GM21381 (cell line): ENCODE results near the gene MTOR.
"Not testable (repeated sequence)": the region's sequence is repeated elsewhere in the genome, so short reads cannot be mapped to it uniquely, and the experiment has no call there.

Source experiments
- ATAC-seq: cut with Tn5 transposase; IDR thresholded peaks from one replicate; pipeline ENCODE4 v1.9.1; 2021; ENCODE audit warnings: mild to moderate bottlenecking, moderate library complexity; ENCODE audit not compliant: unreplicated experiment

MTOR gene

GRCh38 chr1:11280719-11281376, 18.5 kb upstream of the MTOR start:
- ATAC-seq, result no peak

DNA sequence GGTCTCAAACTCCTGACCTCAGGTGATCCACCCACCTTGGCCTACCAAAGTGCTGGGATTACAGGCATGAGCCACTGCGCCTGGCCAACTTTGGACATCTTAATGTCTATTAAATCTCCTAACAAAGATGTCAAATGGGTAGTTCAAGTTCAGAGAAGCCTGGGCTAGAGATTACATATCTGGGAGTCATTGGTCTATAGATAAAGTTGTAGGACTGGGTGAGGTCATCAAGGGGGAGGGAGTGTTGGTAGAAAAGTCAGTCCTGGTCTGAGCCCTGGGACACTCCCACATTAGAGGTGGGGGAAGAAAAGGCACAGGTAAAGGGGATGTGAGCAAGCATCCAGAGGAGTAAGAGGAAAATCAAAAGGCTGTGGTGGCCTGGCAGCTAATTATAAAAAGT, 17.3 kb upstream of the MTOR start:
- ATAC-seq, result no peak

DNA sequence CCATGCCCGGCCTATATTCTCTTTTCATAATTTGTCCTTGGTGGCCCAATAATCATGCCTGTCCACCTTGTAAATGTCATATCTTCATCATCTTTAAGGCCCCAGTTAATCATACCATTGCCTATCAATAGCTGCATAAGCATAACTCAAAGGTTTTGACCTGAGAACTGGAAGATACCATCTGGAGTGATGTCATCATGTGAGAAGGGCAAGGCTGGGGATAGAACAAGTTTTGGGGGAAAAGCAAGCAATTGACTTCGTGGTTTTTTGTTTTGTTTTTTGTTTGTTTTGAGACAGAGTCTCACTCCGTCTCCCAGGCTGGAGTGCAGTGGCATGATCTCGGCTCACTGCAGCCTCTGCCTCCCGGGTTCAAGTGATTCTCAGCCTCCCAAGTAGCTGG, 16.8 kb upstream of the MTOR start:
- no peak for ATAC-seq

GRCh38 chr1:11273595-11274234, 11.4 kb upstream of the MTOR start:
- ATAC-seq, result peak; percentile 28

DNA sequence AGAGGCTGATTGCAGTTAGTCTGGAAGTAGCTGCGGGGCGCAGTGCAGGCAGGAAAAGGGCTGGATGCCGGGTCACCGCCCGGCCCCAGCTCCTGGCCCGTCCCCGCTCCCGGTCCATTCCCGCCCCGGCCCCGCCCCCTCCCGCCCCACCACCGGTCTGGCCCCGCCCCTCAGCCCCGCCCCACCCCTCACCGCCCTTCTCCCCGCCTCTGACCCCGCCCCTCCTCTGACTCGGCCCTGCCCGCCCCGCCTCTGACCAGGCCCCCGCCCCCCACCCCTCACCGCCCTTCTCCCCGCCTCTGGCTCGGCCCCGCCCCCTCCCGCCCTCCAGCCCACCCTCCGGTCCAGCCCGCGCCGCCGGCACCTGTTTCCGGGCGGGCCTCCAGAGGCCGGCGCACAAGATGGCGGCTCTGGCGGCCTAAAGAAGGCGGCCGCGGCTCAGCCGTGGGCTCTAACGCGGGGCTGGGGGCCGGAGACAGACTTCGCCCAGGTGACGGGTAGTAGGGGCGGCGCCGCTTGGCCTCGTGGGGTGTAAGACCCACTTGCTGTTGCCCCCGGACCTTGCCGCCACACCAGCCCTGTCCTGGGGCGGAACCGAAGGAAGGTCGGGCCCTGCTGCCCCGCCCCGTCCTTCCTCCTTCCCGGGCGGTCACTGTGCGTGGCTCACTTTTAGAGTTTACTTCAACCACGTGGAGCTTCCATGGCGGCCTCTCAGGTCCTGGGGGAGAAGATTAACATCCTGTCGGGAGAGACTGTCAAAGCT, 10.7 kb upstream of the MTOR start, which contains the start of gene UBIAD1:
UBIAD1 (plus strand) TSS at position 367 of the 763 bp plus-strand sequence; CDS start at position 701, 334 bp downstream.
- peak; percentile 83 for ATAC-seq

GRCh38 chr1:11272544-11272831, 10.1 kb upstream of the MTOR start:
- no peak for ATAC-seq

DNA sequence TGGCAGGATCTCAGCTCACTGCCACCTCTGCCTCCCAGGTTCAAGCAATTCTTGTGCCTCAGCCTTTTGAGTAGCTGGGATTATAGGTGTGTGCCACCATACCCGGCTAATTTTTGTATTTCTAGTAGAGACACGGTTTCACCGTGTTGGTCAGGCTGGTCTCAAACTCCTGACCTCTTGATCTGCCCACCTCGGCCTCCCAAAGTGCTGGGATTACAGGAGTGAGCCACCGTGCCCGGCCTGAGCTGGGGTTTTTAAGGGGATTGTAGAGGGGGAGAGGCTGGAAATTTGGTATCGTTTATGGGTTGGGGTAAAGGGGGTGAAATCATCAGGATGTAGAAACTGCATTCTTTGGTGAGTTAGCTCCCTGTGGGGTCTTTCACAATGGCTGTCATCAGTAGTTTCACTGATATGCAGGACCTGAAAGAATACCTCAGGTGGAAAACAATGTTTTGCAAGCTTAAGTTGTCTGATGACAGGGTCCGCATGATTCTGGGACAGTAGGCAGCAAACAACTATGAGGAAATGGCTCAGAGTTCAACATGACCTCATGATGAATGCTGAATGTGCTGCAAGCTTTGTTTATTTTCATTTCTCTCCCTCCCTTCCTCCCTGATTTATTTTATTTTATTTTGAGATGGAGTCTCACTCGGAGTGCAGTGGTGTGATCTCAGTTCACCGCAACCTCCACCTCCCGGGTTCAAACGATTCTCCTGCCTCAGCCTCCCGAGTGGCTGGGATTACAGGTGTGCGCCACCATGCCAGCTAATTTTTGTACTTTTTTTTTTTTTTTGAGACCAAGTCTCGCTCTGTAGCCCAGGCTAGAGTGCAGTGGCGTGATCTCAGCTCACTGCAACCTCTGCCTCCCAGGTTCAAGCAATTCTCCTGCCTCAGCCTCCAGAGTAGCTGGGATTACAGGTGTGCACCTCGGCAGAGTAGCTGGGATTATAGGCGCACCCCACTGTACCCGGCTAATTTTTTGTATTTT, 5.3 kb upstream of the MTOR start:
- not testable (repeated sequence) for ATAC-seq

GRCh38 chr1:11266268-11267074, 4.1 kb upstream of the MTOR start:
- no peak for ATAC-seq

- ATAC-seq, result no peak
Observed at GRCh38 chr1:11256299-11256698, 6.1 kb downstream of the MTOR start.

DNA sequence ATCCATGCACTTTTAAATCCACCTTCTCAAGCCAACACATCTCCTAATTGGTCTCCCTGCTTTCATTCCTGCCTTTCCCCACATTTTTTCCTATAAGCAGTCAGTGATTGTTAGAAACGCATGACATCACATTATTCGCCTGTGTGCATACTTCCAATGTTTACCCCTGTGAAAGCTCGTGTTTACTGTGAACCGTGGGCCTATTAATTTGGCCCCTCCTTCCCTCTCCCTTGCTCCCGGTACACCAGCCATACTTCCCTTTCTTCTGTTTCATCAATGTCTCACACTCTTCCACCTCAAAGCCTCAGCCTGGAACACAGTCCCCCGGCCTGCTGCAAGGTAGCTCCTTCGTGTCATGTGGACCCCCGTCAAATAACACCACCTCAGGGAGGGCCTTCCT, 9.1 kb downstream of the MTOR start:
- ATAC-seq, result no peak

DNA sequence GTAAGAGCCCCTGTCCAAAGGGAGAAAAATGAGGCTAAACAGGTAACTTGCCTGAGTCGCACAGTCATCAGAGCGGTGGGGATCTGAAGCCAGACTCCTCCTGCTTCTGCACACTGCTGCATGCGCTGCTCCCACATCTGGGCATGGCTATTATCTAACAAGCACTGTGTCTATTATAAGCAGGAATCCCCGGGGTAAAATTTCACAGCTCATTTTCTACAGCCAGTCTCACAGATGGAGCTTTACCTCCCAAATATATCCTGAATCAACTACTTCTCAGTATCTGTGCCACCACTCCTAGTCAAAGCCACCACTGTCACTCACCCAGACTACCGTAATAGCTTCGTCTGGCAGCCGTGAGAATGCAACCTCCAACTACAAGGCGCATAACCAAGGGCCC, 9.8 kb downstream of the MTOR start:
- no peak for ATAC-seq

- ATAC-seq, result no peak
Observed at GRCh38 chr1:11248169-11248568, 14.2 kb downstream of the MTOR start.

GRCh38 chr1:11245904-11246719, 16.2 kb downstream of the MTOR start:
- ATAC-seq, result no peak

DNA sequence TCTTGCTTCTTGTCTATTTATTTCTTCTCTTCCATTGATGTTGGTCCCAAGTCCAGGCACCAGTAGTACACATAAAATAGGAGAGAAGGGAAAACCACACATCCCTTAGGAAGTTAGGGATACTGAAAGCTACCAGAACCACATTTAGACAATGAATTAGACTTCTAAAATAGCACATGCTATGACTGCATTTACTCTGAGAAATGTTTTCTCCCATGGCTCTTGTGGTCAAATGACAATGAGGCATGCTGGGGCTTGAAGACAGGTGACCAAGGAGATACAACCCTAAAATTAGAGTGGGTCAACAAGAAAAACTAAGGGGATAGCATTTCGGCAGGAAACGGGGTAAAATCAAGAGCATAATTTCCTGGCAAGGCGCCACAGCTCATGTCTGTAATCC, 17.1 kb downstream of the MTOR start:
- no peak for ATAC-seq

- ATAC-seq, result no peak
Observed at GRCh38 chr1:11238311-11238710, 24.0 kb downstream of the MTOR start.

DNA sequence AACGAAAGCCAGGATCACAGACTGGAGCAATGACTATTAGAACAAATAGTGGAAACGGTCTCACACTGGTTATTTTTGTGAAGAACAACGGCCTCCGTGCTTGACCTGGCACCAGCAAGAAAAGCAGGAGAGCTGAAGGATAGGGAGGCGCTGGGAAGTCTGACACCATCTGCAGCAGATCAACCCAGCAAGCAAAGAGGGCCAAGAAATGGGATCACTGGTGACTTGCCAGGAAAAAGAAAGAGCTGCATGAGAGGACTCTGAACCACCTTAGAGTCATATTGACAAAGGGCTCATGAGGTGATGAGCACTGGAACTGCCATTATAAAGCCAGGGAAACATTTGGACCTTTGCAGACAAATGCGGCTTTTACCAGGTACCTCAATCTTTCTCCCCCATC, 25.0 kb downstream of the MTOR start:
- ATAC-seq, result no peak

DNA sequence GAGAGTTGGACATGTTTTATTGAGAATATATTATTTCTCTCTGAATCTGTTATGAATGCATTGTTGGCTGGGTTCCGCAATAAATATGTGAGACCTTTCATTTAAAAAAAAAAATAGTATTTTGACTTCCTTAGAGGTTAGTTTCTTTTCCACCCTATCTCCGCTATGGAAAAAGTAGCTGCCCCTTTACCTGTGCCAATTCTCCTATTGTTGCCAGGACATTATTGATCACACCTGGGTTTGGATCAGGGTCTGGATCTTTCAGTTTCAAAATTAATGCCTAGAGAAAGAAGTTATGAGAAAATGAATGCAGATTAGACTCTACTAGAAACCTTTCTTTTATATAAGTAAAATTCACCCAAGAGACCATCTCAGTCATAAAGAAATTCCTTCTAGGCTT, 29.1 kb downstream of the MTOR start:
- no peak for ATAC-seq

DNA sequence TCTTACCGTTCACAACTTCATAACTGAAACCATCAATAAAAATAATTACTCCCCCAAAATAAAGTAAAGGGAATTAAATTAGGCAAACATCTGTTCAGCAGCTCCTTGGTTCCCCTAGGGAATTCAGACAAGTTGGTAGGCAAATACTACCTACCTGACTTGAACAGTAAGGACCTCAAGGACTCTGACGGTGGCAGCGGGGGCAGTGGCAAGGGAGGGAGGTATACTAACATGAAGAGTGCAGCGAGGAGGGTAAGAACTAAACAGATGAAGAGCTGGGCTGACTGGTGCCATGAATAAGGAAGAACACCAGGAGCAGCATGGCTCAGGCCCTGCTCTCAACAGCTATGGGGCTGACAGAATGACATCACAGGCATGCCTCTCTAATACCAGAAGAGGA, 33.1 kb downstream of the MTOR start:
- ATAC-seq, result no peak
